ENCODE data around the gene BLVRB.

DNA sequence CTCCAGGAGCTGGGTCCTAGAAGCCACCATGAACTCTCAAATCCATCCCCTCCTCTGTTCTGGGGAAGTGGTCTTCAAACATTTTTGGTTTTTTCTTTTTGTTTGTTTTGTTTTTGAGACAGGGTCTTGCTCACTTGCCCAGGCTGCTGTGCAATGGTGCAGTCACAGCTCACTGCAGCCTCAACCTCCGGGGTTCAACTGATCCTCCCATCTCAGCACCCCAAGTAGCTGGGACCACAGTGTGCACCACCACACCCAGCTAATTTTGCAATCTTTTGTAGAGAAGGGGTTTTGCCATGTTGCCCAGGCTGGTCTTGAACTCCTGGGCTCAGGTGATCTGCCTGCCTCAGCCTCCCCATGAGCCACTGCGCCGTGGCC lies 7.0 kb downstream of the BLVRB start:
- TF ChIP-seq EZH2 (IDR thresholded peaks at IDR 0.05; ENCODE audit: low read length), result no peak
- TF ChIP-seq, protein P1, sequence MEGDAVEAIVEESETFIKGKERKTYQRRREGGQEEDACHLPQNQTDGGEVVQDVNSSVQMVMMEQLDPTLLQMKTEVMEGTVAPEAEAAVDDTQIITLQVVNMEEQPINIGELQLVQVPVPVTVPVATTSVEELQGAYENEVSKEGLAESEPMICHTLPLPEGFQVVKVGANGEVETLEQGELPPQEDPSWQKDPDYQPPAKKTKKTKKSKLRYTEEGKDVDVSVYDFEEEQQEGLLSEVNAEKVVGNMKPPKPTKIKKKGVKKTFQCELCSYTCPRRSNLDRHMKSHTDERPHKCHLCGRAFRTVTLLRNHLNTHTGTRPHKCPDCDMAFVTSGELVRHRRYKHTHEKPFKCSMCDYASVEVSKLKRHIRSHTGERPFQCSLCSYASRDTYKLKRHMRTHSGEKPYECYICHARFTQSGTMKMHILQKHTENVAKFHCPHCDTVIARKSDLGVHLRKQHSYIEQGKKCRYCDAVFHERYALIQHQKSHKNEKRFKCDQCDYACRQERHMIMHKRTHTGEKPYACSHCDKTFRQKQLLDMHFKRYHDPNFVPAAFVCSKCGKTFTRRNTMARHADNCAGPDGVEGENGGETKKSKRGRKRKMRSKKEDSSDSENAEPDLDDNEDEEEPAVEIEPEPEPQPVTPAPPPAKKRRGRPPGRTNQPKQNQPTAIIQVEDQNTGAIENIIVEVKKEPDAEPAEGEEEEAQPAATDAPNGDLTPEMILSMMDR (optimal IDR thresholded peaks at IDR 0.05 in 1 of 3, IDR thresholded peaks at IDR 0.05 in 1 of 3, conservative IDR thresholded peaks at IDR 0.05 in 1 of 3; ENCODE audit: extremely low read depth in 1 of 3, insufficient read depth in 2 of 3, low read length in 3 of 3), result no peak
